Neuron (in vitro differentiated cells): Measurements from ENCODE around the gene PCSK9.

Experiments
- H2AFZ ChIP-seq: one replicate; pipeline ENCODE4 v1.6.1; 2013; ENCODE audit warnings: low read depth, mild to moderate bottlenecking, inconsistent platforms, low read length, moderate library complexity
- H3K27me3 ChIP-seq: one replicate; pipeline ENCODE4 v1.6.1; 2013; ENCODE audit warnings: low read length; ENCODE audit not compliant: insufficient read depth
- H3K36me3 ChIP-seq: one replicate; pipeline ENCODE4 v1.6.1; 2013; ENCODE audit warnings: low read length; ENCODE audit not compliant: insufficient read depth
- H3K4me1 ChIP-seq: one replicate; pipeline ENCODE4 v1.6.1; 2013; ENCODE audit warnings: low read length; ENCODE audit not compliant: insufficient read depth
- H3K4me3 ChIP-seq: 2 replicates; pipeline ENCODE4 v1.5.1; 2013; ENCODE audit warnings: mild to moderate bottlenecking, low read length, moderate library complexity
- H3K9me3 ChIP-seq: one replicate; pipeline ENCODE4 v1.6.1; 2013; ENCODE audit warnings: low read length

The PCSK9 gene

DNA sequence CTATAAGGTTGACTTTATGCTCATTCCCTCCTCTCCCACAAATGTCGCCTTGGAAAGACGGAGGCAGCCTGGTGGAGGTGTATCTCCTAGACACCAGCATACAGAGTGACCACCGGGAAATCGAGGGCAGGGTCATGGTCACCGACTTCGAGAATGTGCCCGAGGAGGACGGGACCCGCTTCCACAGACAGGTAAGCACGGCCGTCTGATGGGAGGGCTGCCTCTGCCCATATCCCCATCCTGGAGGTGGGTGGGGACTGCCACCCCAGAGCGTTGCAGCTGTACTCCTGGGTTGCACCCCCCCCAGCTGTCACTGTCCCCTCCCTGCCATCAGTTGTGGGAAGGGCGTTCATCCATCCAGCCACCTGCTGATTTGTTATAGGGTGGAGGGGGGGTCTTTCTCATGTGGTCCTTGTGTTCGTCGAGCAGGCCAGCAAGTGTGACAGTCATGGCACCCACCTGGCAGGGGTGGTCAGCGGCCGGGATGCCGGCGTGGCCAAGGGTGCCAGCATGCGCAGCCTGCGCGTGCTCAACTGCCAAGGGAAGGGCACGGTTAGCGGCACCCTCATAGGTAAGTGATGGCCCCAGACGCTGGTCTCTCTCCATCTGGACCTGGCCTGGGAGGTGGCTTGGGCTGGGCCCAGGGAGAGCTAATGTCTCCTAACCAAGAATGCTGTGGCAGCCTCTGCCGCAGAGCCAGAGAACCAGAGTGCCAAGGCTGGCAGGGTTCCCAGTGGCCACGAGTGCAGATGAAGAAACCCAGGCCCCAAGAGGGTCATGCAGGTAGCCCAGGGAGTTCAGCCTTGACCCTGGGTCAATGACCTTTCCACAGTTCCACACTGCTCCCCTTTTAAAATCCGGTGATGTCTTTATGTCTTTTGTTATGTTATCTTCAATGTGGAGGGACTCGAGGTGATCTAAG lies 13.1 kb downstream of the PCSK9 start:
- H3K4me3 ChIP-seq, result no peak overlapping the region
- H3K4me1 ChIP-seq, result no peaks in the 10 kb centered on the region
- H3K36me3 ChIP-seq, result no peaks in the 10 kb centered on the region
- H2AFZ ChIP-seq, result no peak overlapping the region
- peaks cover 5% of the 10 kb centered on the region for H3K27me3 ChIP-seq
- H3K9me3 ChIP-seq, result no peaks in the 10 kb centered on the region

DNA sequence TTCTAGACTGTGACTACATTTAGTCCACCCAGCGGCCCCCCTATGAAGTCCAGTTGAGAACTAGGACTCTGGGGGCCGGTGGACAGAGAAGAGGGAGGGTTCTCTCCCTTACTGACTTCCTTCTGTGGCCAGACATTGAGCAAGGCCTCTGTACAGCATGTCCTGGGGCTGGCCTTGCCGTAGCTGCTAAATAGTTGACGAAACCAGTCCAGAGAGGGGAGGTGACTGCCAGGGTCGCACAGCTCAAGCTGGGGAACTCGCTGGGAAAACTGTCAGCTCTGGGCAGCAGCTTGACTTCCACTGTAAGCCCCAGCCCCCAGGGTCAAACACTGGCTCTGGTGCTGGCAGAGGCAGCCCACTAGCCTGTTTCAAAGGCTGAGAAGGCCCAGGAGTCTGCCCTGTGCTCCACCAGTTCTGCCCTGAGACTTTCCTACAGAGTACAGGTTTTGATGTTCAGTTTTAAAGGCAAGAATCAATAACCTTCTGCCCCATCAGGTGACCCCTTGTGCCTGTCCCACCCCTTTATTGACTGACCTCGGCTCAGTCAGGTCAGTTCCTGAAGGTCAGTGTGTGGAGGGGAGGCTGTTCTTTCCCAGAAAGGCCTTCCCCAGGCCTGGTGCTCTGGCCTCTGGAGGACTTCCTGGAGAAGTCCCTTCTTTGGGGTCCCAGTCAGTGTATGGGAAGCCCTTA lies 14.1 kb downstream of the PCSK9 start:
- H3K4me1 ChIP-seq, result no peaks in the 10 kb centered on the region
- no peaks in the 10 kb centered on the region for H3K36me3 ChIP-seq
- no peak overlapping the region for H2AFZ ChIP-seq

DNA sequence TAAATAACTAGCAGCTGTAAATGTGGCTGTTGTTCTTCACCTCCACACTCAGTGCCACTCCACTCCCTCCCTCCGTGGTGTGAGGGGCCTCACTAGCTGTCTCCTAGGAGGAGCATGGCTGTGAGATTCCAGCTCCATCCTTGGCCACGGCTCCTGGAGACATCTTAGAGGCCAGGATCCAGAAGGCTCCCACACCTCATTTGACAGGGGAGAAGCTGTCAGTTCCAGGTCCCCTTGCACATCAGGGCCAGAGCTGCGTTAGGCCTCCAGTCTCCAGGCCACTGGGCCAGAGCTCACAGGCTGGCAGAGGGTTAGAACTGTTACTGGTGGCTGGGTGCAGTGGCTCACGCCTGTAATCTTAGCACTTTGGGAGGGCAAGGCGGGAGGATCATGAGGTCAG lies 15.0 kb downstream of the PCSK9 start:
- H3K27me3 ChIP-seq, result no peaks in the 10 kb centered on the region
- H3K4me3 ChIP-seq, result no peak overlapping the region

More for the DNA sequence above, 14.1 kb downstream of the PCSK9 start:
- Histone ChIP-seq H3K9me3 (no peaks in the 10 kb centered on the region), H3K27me3 (no peaks in the 10 kb centered on the region), H3K4me3 (no peak overlapping the region)

DNA sequence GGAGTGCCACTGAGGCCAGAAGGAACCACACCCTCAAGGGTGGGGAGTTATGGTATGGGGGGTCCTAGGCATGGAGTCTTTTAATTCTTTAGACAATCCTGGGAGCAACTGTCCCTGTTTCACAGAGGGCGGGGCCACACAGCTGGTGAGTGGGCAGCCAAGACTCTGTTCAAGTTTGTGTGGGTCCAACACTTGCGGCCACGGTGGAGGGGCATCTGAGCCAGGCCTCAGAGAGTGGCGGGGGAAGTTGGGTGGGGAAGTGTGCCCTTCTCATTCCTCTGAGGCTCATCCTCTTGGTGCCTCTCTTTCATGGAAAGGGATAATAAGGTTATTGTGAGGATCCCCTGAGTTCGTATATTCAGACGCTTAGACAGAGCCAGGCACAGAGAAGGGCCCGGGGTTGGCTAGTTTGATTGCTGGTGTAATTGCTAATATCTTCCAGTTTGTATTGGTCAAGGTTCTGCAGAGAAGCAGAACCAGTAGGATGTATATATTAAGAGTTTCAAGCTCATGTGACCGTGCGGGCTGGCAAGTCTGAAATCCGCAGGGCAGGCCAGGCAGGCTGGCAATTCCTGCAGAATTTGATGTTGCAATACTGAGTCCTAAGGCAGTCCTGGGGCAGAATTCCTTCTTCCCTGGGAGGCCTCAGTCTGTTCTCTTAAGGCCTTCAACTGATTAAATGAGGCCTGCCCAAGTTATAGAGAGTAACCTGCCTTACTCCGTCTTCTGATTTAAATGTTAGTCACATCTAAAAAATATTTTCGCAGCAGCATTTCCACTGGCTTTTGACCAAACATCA lies 15.9 kb downstream of the PCSK9 start:
- H3K9me3 ChIP-seq, result no peaks in the 10 kb centered on the region
- H3K36me3 ChIP-seq, result no peaks in the 10 kb centered on the region
- no peak overlapping the region for H2AFZ ChIP-seq
- no peak overlapping the region for H3K4me3 ChIP-seq
- H3K4me1 ChIP-seq, result no peaks in the 10 kb centered on the region
- no peaks in the 10 kb centered on the region for H3K27me3 ChIP-seq

More for the DNA sequence above, 15.0 kb downstream of the PCSK9 start:
- H3K36me3 ChIP-seq, result no peaks in the 10 kb centered on the region
- no peaks in the 10 kb centered on the region for H3K9me3 ChIP-seq
- H3K4me1 ChIP-seq, result no peaks in the 10 kb centered on the region
- H2AFZ ChIP-seq, result no peak overlapping the region

- no peak overlapping the region for H3K4me3 ChIP-seq
- no peaks in the 10 kb centered on the region for H3K4me1 ChIP-seq
- no peaks in the 10 kb centered on the region for H3K27me3 ChIP-seq
- no peak overlapping the region for H2AFZ ChIP-seq
- H3K36me3 ChIP-seq, result no peaks in the 10 kb centered on the region
- H3K9me3 ChIP-seq, result no peaks in the 10 kb centered on the region
Observed at GRCh38 chr1:55055951-55056631, 16.7 kb downstream of the PCSK9 start.

DNA sequence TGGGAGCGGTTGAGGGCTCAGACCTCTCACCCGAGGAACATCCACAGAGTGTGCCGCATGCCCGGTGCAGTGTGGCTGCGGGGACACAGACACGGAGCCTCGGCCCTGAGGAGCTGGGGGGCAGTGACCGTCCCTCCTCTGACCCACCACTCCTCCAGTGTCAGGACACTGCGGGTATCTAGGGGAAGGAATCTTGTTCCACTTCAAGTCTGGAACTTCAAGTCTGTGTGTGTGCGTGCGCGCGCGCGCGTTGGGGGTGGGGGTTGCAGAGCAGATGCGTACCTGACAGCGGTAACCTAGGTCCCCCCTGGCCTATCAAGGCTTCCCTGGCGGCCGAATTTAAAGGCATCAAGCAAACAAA lies 17.3 kb downstream of the PCSK9 start:
- no peaks in the 10 kb centered on the region for H3K4me1 ChIP-seq
- no peaks in the 10 kb centered on the region for H3K27me3 ChIP-seq
- no peaks in the 10 kb centered on the region for H3K36me3 ChIP-seq
- H3K9me3 ChIP-seq, result no peaks in the 10 kb centered on the region
- no peak overlapping the region for H2AFZ ChIP-seq
- no peak overlapping the region for H3K4me3 ChIP-seq

DNA sequence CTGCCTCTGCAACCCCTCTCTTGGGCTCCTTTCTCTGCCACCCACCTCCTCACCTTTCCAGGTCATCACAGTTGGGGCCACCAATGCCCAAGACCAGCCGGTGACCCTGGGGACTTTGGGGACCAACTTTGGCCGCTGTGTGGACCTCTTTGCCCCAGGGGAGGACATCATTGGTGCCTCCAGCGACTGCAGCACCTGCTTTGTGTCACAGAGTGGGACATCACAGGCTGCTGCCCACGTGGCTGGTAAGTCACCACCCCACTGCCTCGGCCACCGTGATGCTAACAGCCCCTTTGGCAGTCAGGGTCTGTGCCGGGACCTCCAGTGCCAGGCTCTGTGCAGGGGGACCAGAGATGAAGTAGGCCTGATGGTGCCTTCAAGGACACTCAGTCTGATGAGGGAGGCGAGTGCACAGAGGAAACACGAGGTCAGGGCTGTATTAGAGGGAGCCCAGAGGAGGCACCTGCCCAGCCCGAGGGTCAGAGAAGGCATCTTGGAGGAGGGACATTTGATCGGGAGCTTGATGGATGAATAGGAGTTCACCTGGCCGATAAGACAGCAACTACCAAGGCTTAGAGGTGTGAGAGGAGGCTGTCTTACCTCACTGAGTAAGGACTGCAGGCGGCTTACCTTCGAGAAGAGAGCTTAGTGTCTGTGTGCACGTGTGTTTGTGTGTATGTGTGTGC lies 18.1 kb downstream of the PCSK9 start:
- Histone ChIP-seq H3K4me1 (no peaks in the 10 kb centered on the region), H3K36me3 (no peaks in the 10 kb centered on the region), H3K9me3 (no peaks in the 10 kb centered on the region), H3K27me3 (no peaks in the 10 kb centered on the region), H2AFZ (no peak overlapping the region), H3K4me3 (no peak overlapping the region)

DNA sequence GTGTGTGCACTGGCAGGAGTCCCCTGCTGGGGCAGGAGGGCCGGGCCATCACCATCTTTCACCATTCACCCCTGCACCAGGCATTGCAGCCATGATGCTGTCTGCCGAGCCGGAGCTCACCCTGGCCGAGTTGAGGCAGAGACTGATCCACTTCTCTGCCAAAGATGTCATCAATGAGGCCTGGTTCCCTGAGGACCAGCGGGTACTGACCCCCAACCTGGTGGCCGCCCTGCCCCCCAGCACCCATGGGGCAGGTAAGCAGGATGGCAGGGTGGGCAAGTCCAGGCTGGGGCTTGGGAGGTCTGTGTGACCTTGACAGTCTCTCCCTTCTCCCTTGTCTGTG lies 18.6 kb downstream of the PCSK9 start:
- no peaks in the 10 kb centered on the region for H3K4me1 ChIP-seq
- H3K36me3 ChIP-seq, result no peaks in the 10 kb centered on the region
- H3K9me3 ChIP-seq, result no peaks in the 10 kb centered on the region
- no peak overlapping the region for H2AFZ ChIP-seq
- H3K27me3 ChIP-seq, result no peaks in the 10 kb centered on the region
- no peak overlapping the region for H3K4me3 ChIP-seq

DNA sequence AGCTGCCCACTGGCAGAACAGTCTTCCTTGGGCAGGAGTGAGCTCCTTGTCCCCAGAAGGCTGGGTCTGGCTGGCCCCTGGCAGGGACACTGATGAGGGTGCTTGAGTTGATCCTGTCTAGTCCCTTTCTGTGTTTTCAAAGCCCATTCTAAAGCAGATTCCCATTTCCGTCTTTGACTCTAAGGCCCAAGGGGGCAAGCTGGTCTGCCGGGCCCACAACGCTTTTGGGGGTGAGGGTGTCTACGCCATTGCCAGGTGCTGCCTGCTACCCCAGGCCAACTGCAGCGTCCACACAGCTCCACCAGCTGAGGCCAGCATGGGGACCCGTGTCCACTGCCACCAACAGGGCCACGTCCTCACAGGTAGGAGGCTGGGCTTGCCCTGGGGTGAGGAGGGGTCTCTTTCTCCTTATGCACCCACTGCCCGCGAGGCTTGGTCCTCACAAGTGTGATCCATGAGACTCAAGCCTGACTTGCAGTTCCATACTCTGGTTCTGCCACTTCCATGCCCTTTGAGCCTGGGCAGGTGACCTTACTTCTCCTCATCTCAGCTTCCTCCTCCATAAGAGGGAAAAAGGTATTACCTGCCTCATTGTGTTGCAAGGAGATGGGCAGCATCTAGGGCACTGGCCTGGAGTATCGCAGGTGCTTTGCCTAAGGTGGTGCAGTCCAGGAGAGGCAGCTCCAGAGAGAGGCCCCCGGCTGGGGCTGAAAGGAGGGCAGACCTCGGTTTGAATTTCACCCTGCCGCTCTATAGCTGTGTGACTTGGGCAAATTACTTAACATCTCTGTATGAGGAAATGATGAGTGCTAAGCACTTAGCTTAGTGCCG lies 20.2 kb downstream of the PCSK9 start:
- Histone ChIP-seq H3K27me3 (no peaks in the 10 kb centered on the region), H3K9me3 (no peaks in the 10 kb centered on the region), H2AFZ (no peak overlapping the region), H3K36me3 (no peaks in the 10 kb centered on the region), H3K4me1 (no peaks in the 10 kb centered on the region), H3K4me3 (no peak overlapping the region)

- no peaks in the 10 kb centered on the region for H3K4me1 ChIP-seq
- H3K4me3 ChIP-seq, result no peak overlapping the region
- H3K27me3 ChIP-seq, result no peaks in the 10 kb centered on the region
- no peaks in the 10 kb centered on the region for H3K36me3 ChIP-seq
- H3K9me3 ChIP-seq, result no peaks in the 10 kb centered on the region
- H2AFZ ChIP-seq, result no peak overlapping the region
Observed at GRCh38 chr1:55060133-55060999, 21.0 kb downstream of the PCSK9 start.

DNA sequence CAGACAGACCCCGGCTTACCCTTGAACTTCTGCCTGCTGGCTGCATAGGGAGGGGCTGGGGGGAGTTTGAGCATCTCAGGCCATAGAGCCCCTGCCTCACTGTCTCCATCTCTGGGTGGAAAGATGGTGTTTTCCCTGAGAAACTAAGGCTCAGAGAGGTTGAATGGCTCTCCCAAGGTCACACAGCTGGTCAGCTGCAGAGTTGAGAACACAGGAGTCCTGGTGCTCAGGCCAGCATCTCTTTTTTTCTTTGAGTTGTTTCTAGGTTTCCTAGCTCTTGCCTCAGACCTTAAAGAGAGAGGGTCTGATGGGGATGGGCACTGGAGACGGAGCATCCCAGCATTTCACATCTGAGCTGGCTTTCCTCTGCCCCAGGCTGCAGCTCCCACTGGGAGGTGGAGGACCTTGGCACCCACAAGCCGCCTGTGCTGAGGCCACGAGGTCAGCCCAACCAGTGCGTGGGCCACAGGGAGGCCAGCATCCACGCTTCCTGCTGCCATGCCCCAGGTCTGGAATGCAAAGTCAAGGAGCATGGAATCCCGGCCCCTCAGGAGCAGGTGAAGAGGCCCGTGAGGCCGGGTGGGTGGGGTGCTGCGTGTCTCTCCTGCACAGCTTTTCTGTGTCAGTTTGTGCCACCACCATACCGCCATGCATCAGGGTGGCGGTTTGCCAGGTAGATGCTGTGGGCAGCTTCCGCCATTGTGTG lies 21.8 kb downstream of the PCSK9 start:
- Histone ChIP-seq H3K36me3 (no peaks in the 10 kb centered on the region), H3K4me1 (no peaks in the 10 kb centered on the region), H2AFZ (no peak overlapping the region)

More for the DNA sequence above, 21.8 kb downstream of the PCSK9 start:
- no peaks in the 10 kb centered on the region for H3K27me3 ChIP-seq
- H3K4me3 ChIP-seq, result no peak overlapping the region
- H3K9me3 ChIP-seq, result no peaks in the 10 kb centered on the region
